ENCODE measurements around the gene DIRAS2.

- TF ChIP-seq, protein P1, sequence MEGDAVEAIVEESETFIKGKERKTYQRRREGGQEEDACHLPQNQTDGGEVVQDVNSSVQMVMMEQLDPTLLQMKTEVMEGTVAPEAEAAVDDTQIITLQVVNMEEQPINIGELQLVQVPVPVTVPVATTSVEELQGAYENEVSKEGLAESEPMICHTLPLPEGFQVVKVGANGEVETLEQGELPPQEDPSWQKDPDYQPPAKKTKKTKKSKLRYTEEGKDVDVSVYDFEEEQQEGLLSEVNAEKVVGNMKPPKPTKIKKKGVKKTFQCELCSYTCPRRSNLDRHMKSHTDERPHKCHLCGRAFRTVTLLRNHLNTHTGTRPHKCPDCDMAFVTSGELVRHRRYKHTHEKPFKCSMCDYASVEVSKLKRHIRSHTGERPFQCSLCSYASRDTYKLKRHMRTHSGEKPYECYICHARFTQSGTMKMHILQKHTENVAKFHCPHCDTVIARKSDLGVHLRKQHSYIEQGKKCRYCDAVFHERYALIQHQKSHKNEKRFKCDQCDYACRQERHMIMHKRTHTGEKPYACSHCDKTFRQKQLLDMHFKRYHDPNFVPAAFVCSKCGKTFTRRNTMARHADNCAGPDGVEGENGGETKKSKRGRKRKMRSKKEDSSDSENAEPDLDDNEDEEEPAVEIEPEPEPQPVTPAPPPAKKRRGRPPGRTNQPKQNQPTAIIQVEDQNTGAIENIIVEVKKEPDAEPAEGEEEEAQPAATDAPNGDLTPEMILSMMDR (IDR thresholded peaks at IDR 0.05): no peak
- no peak for TF ChIP-seq POLR2A (IDR thresholded peaks at IDR 0.05)
These were observed 12.6 kb downstream of the DIRAS2 start for GRCh38 chr9:90629991-90630390.

All from tibial nerve (tissue), 3 donors.